Stimulated activated naive CD8-positive, alpha-beta T cell treated with anti-CD3 and anti-CD28 coated beads, Interleukin-15, Interleukin-2, amounts not matched to agents 100 ng/mL and 50 ng/mL, for 24 hours (primary cell): ENCODE data around the gene C2orf92.
"Not testable (repeated sequence)": the region's sequence is repeated elsewhere in the genome, so short reads cannot be mapped to it uniquely, and the experiment has no call there.

ENCODE experiments used
- H3K27ac Mint-ChIP-seq: one replicate; pipeline ENCODE4 v1.8.0; 2021; ENCODE audit warnings: mild to moderate bottlenecking, mixed read lengths
- H3K27me3 Mint-ChIP-seq: one replicate; pipeline ENCODE4 v1.8.0; 2021; ENCODE audit warnings: mixed read lengths
- H3K36me3 Mint-ChIP-seq: one replicate; pipeline ENCODE4 v1.8.0; 2021; ENCODE audit warnings: low read depth, mixed read lengths
- H3K4me1 Mint-ChIP-seq: one replicate; pipeline ENCODE4 v1.8.0; 2021; ENCODE audit warnings: low read depth, mixed read lengths
- H3K4me3 Mint-ChIP-seq: one replicate; pipeline ENCODE4 v1.8.0; 2021; ENCODE audit warnings: mild to moderate bottlenecking, mixed read lengths
- H3K9me3 Mint-ChIP-seq: one replicate; pipeline ENCODE4 v1.8.0; 2021; ENCODE audit warnings: mixed read lengths

Gene C2orf92

GRCh38 chr2:97670471-97670870 is 958 bp downstream of the C2orf92 start:
- no peak overlapping the region for H3K4me3 Mint-ChIP-seq
- H3K27ac Mint-ChIP-seq, result no peak overlapping the region
- H3K27me3 Mint-ChIP-seq, result no peaks in the 10 kb centered on the region
- H3K4me1 Mint-ChIP-seq, result peaks cover 33% of the 10 kb centered on the region
- peaks cover 12% of the 10 kb centered on the region for H3K36me3 Mint-ChIP-seq
- no peaks in the 10 kb centered on the region for H3K9me3 Mint-ChIP-seq

GRCh38 chr2:97671526-97671925 is 2.0 kb downstream of the C2orf92 start:
- Mint-ChIP-seq H3K4me1 (peaks cover 39% of the 10 kb centered on the region), H3K4me3 (no peak overlapping the region), H3K9me3 (no peaks in the 10 kb centered on the region), H3K27ac (no peak overlapping the region), H3K27me3 (no peaks in the 10 kb centered on the region), H3K36me3 (peaks cover 12% of the 10 kb centered on the region)

- peaks cover 42% of the 10 kb centered on the region for H3K4me1 Mint-ChIP-seq
- H3K36me3 Mint-ChIP-seq, result peaks cover 17% of the 10 kb centered on the region
- H3K27ac Mint-ChIP-seq, result peak overlapping the region; percentile 99
- not testable (repeated sequence) for H3K27me3 Mint-ChIP-seq, H3K9me3 Mint-ChIP-seq
- peak overlapping the region; percentile 63 for H3K4me3 Mint-ChIP-seq
Observed at GRCh38 chr2:97672606-97673140, 3.2 kb downstream of the C2orf92 start.

- Mint-ChIP-seq H3K27me3 (no peaks in the 10 kb centered on the region), H3K36me3 (peaks cover 14% of the 10 kb centered on the region), H3K9me3 (no peaks in the 10 kb centered on the region), H3K27ac (peak overlapping the region; percentile 99), H3K4me3 (peak overlapping the region; percentile 63), H3K4me1 (peaks cover 47% of the 10 kb centered on the region)
Observed at GRCh38 chr2:97673182-97673914, 3.8 kb downstream of the C2orf92 start.

DNA sequence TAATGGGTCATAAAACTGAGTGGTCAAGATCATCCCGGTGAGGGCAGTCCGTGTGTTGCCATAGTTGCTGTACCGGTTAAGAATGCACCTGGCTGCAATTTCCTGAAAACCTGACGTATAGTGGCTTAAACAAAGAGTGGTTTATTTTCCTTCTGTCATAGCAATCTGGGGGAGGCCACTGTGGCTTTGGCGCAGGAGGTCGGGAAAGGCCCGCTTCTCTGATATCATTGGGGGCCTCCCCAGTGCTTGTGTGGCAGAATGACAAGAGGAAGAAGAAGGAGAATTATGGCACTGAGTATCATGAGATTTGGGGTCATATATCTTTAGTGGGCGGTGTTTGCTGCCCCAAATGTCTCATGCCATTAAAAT is 4.4 kb downstream of the C2orf92 start:
- H3K4me1 Mint-ChIP-seq, result peaks cover 49% of the 10 kb centered on the region
- H3K27ac Mint-ChIP-seq, result peak overlapping the region; percentile 99
- H3K9me3 Mint-ChIP-seq, result no peaks in the 10 kb centered on the region
- peak overlapping the region; percentile 63 for H3K4me3 Mint-ChIP-seq
- no peaks in the 10 kb centered on the region for H3K27me3 Mint-ChIP-seq
- peaks cover 15% of the 10 kb centered on the region for H3K36me3 Mint-ChIP-seq

DNA sequence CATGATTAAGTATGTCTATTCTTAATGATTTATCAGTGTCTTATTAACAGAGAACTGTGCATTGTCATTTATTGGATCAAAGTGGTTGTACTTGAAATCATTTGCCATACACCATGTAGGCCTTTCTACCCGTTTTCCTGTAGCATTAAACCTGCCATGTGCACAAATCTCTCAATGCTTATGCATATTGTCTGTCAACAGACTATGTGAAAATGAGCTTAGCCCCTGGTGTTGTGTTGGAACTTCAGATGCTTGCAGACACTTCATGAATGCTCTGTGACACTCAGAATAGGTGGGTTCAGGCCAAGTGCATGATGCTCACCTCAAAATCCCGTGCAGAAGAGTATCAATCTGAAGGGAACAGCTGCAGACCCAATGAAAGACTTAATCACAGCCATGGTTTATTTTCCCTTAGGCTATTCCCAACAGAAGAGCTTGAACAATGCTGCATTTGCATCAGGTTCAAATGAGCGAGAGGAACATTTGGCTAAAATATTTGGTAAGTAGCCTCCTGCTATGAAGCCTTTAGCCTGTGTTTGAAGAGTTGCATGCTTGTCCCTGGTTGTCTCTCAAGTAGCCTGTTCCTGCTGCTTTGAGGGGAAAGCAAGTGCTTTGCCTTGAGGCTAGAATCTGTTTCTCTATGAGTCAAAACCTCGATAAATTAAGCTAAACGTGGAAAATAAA is 6.1 kb downstream of the C2orf92 start:
- peaks cover 49% of the 10 kb centered on the region for H3K4me1 Mint-ChIP-seq
- no peaks in the 10 kb centered on the region for H3K9me3 Mint-ChIP-seq
- peaks cover 15% of the 10 kb centered on the region for H3K36me3 Mint-ChIP-seq
- no peak overlapping the region for H3K4me3 Mint-ChIP-seq
- H3K27ac Mint-ChIP-seq, result no peak overlapping the region
- H3K27me3 Mint-ChIP-seq, result no peaks in the 10 kb centered on the region

DNA sequence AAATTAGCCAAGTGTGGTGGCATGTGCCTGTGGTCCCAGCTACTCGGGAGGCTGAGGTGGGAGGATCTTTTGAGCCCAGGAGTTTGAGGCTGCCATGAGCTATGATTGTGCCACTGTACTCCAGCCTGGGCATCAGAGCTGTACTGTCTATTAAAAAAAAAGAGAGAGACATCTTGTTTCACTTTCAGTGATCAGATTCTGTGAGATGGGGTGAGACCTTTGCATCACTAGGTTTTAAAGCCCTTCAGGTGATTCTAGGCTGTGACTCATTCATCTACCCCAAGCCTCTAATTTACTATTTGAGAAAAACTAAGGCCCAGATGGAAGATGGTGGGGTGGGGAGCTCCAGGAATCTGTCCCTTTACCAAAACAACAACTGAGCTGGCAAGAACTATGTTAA is 7.1 kb downstream of the C2orf92 start:
- Mint-ChIP-seq H3K27ac (peak overlapping the region; percentile 49), H3K4me3 (no peak overlapping the region), H3K27me3 (no peaks in the 10 kb centered on the region), H3K4me1 (peaks cover 49% of the 10 kb centered on the region), H3K9me3 (no peaks in the 10 kb centered on the region), H3K36me3 (peaks cover 15% of the 10 kb centered on the region)

- Mint-ChIP-seq H3K4me1 (peaks cover 49% of the 10 kb centered on the region), H3K9me3 (no peaks in the 10 kb centered on the region), H3K27me3 (no peaks in the 10 kb centered on the region), H3K27ac (no peak overlapping the region), H3K4me3 (no peak overlapping the region), H3K36me3 (peaks cover 15% of the 10 kb centered on the region)
Observed at GRCh38 chr2:97677480-97677879, 8.0 kb downstream of the C2orf92 start.

GRCh38 chr2:97678298-97678697 is 8.8 kb downstream of the C2orf92 start:
- no peaks in the 10 kb centered on the region for H3K27me3 Mint-ChIP-seq
- no peaks in the 10 kb centered on the region for H3K9me3 Mint-ChIP-seq
- no peak overlapping the region for H3K4me3 Mint-ChIP-seq
- peaks cover 15% of the 10 kb centered on the region for H3K36me3 Mint-ChIP-seq
- H3K27ac Mint-ChIP-seq, result no peak overlapping the region
- peaks cover 41% of the 10 kb centered on the region for H3K4me1 Mint-ChIP-seq

GRCh38 chr2:97687235-97687634 is 17.7 kb downstream of the C2orf92 start:
- not testable (repeated sequence) for H3K4me3 Mint-ChIP-seq, H3K36me3 Mint-ChIP-seq, H3K27ac Mint-ChIP-seq, H3K9me3 Mint-ChIP-seq, H3K27me3 Mint-ChIP-seq
- H3K4me1 Mint-ChIP-seq, result peaks cover 24% of the 10 kb centered on the region

DNA sequence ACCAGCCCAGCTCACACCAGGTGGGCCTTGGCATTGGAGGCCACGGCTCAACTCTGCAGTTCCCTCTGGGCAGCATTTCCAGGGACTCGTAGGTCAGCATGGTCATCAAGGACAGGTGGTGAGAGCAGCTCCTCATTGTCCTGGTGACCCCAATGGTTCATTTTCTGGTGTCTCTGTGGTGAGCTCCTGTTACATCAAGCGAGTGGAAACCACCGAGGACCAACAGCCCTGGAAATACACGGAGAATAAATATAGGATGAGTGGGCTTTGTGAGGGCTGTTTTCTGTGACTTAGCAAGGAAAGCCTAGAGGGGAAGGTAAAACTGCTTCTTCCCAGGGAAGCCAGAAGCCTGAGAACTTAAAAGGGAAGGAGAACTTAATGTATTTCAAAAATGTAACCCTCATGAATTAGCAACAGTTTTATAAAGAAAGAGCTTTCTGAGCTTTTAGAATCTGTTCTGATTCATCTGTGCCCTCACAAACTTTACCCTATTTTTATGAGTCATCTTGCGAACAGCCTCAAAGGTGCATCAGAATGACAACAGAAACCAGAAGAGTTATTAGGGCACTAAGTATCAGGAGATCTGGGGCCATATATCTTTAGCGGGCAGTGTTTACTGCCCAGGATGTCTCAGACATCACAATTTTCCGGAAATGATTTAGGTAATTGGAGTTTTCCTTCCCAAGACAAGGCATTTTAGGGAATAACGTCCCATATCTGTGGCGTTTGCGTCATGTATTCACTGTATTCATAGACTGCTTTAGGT is 18.7 kb downstream of the C2orf92 start:
- Mint-ChIP-seq H3K27ac (peak overlapping the region; percentile 83), H3K4me1 (peaks cover 24% of the 10 kb centered on the region), H3K27me3 (no peaks in the 10 kb centered on the region), H3K4me3 (peak overlapping the region; percentile 56), H3K9me3 (no peaks in the 10 kb centered on the region), H3K36me3 (no peaks in the 10 kb centered on the region)

- Mint-ChIP-seq H3K27me3 (no peaks in the 10 kb centered on the region), H3K27ac (no peak overlapping the region), H3K36me3 (no peaks in the 10 kb centered on the region), H3K4me3 (no peak overlapping the region), H3K4me1 (peaks cover 20% of the 10 kb centered on the region), H3K9me3 (no peaks in the 10 kb centered on the region)
Observed at GRCh38 chr2:97691166-97691565, 21.7 kb downstream of the C2orf92 start.

- H3K4me1 Mint-ChIP-seq, result peaks cover 15% of the 10 kb centered on the region
- no peaks in the 10 kb centered on the region for H3K9me3 Mint-ChIP-seq
- no peaks in the 10 kb centered on the region for H3K36me3 Mint-ChIP-seq
- no peak overlapping the region for H3K27ac Mint-ChIP-seq
- H3K27me3 Mint-ChIP-seq, result no peaks in the 10 kb centered on the region
- no peak overlapping the region for H3K4me3 Mint-ChIP-seq
Observed at GRCh38 chr2:97693476-97693875, 24.0 kb downstream of the C2orf92 start.

- no peak overlapping the region for H3K4me3 Mint-ChIP-seq
- peaks cover 8% of the 10 kb centered on the region for H3K4me1 Mint-ChIP-seq
- no peaks in the 10 kb centered on the region for H3K9me3 Mint-ChIP-seq
- H3K27ac Mint-ChIP-seq, result no peak overlapping the region
- no peaks in the 10 kb centered on the region for H3K36me3 Mint-ChIP-seq
- H3K27me3 Mint-ChIP-seq, result no peaks in the 10 kb centered on the region
Observed at GRCh38 chr2:97695744-97696143, 26.2 kb downstream of the C2orf92 start.
